OCI-M1 (cell line): ENCODE results near the gene SH3TC1.

Experiments used
- DNase-seq: peaks from one replicate; lab custom pipeline; 2025; lab: John Stamatoyannopoulos, UW

SH3TC1 gene

DNA sequence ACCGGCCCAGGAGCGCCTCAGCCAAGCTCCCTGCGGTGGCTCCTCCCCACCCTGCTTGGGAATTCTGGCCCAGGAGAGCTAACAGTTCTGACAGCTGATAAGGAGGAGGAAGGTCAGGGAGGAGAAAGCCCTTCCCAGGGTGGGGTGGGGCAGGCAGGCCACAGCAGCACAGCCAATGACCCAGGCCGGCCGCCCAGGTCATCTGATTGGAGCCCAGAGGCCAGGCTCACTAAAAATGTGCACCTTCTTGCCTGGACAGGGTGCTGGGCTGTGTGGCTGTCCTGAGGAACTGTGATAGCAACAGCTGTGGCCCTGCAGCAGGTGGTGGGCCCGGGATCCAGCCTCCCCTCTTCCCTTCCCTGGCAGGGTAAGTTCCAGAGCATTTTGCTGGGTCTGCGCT lies 17.2 kb upstream of the SH3TC1 start:
- DNase-seq, result no peak

DNA sequence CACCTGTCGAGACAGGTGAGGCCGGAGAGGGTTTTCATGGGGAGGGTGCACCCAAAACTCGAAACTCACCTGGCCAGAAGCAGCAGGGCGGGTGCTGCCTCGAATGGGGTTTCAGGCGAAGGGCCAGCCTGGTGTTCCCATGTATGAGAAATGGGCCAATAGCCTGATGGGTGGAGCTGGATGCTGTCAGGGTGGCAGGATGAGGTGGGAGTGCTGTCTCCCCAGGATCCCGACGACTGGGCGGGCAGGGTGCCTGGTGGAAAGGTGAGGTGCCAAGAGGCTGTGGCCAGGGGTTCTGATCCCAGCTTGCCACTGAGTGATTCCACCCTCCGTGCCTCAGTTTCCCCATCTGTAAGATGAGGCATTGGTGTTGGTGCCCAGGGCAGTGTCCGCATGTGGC lies 16.8 kb upstream of the SH3TC1 start:
- DNase-seq, result no peak

DNA sequence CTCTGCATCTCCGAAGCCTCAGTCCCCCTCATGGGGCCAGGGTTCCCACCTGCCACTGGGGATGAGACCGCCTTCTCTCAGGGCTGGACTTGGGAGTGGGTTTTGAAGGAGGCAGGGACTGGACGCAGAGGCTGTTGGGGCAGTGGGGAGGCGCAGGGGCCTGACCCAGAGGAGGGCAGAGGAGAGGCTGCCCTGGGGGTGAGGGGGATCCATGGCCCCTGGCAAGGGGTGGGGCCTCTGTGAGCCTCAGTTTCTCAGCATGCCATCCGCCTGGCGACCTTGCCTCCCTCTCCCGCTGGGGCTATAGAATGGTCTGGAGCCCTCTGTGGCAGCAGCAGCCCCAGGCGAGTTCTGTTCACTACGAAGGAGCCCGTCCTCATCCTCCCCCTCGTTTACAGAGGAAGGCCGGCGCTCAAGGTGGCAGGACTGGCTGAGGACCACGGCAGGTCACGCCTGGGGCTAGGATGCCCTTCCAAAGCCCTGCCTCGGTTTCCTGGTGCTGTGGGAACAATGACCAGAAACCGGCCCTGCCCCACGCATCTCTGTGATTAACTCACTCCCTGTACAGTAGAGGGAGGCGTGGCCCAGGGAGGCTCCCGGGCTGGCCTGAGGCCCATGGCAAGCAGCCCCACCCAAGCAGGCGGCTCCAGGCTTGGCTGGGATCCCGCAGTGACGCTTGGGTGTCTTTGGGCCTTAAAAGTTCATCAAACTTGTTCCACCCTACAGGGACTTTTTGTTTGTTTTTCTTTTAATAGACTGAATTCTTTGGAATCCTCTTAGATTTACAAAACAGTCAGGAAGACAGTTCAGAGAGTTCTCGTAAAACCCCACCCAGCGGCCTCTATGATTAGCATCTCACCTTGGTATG lies 16.0 kb upstream of the SH3TC1 start:
- DNase-seq, result peak; percentile 5

DNA sequence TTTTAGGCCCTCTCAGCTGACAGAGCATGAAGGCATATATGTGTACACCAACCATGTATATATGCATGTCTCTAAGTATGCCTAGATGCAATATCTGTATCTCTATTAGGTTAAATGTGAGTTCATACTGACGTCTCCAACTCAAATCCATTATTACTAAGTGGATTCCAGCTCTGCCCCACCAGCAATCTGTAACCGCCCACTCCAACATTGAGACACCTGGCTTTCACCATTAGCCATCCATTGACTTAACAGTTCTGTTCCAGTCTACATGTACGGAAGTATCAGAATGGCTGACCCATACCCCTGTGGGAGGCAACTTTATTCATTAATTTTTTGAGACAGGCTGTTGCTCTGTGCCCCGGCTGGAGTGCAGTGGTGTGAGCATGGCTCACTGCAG lies 15.0 kb upstream of the SH3TC1 start:
- DNase-seq, result no peak

DNA sequence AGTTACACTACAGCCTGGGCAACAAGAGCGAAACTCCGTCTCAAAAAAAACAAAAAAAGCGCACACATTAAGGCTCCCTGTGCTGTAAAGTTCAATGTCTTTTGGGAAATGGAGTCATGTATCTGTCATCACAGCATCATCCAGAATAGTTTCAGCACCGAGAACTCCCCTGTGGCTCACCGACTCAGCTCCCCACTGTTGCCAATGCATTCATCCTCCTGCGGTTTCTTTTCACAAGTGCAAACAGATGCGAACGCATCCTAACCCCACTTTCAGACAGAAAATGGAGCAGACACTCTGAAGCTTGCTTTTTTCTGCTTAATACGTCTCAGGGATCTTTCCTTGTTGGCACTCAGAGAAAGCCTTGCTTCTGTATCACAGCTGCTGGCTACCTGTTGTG lies 13.8 kb upstream of the SH3TC1 start:
- no peak for DNase-seq

DNA sequence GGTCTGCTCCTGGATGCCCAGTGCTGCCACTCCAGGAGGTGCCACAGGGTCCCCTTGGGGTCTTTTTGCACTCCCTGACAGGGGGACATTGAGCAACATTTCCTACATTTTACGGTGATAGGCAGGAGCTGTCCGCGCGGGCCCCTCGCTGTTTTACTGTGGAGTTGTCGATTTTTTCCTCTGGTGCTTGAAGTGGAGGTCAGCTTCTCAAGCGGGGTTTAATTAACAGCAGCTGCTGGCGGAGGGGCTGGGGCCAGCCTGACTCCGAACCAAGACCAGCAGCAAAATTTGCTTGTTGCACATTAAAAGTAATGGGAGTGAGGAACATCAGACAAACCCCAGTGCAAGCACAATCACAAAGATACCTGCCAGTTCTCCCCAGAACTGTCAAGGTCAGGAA lies 13.2 kb upstream of the SH3TC1 start:
- DNase-seq, result no peak

DNA sequence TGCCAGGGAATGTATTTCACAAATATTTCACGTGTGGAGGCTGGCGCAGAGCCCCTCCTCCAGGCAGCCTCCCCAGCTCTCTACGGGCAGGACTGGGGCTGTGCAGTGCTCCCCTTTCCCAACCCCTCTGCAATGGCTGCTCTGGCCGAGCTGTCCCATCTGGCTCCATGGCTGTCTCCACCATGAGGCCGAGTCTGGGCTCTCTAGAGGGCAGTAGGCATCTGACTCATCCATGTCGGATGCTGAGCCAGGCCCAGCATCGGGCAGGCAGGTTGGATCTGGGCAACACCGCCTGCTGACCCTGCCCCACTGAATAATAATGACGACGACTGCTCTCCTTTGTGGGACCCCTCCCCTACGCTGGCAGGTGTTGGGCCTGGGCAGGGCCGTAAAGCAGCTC lies 11.0 kb upstream of the SH3TC1 start:
- no peak for DNase-seq

DNA sequence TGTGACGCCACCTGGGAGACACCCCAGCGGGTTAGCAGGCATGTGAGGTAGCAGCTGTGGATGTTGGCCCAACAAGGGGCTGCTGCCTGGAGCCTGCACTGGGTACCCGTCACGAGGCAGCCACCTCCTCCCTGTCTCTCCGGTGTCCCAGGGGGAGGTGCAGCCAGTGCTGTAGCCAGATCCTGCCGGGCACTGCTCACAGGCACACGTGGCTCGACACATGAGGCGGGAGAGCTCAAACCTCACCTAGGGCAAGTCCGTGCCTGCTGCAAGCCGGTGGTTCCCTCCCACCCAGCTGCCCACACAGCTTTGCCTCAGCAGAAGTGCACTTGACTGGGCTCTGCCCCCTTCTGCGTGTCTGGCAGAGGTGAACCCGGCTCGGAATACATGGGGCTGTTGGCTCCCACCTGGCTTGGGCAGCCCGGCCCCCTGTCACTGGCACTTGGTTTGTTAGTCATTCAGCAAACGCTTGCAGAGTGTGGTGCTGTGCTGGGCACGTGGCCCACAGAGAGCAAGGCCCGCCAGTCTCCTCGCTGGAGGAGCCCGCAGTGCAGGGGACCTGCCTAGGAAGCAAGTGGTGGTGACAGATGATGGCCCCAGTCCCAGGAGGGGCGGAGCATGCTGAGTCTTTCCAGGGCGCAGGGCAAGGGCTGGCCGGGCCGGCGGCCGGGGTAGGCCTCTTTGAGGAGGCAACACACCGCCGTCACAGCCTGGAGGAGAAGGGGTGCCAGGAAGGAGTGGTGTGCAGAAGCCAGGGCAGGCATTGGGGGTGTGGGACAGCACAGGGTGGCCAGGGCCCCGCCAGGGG lies 10.1 kb upstream of the SH3TC1 start:
- no peak for DNase-seq

DNA sequence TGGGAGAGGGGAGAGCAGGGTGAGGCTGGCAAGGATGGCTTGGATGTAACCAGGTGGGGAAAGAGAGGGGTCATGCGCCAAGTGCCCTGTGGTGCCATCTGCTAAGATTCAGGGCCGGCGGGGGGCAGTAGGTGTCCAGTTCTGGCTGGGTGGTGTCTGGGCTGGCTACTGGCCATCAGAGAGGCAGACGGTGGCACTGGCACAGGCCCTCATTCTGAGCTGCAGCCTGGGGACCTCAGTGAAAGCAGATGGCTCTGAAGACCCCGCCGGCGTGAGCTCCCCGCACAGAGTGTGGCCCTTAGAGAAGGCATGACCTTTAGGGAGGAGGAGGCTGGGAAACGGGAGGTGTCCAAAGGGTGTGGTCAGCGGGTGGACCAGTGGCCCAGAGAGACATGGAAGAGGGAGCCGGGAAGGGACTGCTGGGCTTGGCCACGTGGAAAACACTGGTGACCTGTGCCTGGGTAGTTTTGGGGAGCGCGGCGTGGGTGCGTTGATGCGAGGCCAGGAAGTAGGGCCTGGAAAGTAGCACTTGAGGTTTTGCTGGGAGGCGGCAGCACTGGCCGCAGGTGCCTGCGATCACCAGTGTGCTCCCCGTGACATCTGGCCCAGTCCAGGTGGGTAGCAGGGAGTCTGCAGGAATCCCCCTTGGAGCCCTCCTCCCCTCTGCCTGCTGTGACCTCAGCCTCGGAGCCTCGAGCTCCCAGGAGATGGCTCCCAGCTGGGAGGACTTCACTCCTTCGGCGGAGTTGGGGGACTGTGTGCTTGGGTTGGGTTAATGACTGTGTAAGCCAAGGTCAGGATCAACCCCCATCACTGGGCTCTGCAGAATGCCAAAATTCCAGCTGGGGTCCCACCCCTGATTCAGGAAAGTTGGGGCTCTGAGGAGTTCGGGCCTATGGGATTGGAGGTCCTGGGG lies 9.3 kb upstream of the SH3TC1 start:
- no peak for DNase-seq

DNA sequence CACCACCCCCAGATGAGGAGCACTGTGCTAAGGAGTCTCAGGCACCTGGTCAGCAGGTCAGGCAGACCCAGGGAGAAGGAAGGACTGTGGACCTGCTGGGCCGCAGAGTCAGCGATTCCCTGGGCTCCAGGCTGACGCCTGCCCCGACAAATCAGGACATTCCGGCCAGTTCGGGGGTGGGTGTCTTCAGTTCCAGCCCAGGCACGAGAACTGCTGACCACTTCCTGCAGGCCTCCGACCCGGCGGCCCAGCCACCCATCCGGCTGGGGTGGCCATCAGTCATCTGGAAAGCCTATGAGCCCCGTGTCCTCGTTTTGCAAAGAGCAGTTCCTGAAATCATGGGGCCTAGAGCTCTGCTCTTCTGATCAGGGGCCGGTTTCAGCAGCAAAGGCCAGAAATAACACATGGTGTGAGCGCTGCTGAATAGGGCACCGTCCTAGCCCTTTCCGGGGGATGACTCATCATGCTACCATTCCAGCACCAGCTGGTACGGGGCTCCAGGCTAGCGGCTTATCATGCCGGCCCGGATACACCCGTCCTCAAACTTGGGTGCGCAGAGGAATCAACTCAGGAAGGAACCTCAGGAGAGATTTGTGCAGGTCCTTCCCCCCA lies 7.8 kb upstream of the SH3TC1 start:
- peak; percentile 28 for DNase-seq

DNA sequence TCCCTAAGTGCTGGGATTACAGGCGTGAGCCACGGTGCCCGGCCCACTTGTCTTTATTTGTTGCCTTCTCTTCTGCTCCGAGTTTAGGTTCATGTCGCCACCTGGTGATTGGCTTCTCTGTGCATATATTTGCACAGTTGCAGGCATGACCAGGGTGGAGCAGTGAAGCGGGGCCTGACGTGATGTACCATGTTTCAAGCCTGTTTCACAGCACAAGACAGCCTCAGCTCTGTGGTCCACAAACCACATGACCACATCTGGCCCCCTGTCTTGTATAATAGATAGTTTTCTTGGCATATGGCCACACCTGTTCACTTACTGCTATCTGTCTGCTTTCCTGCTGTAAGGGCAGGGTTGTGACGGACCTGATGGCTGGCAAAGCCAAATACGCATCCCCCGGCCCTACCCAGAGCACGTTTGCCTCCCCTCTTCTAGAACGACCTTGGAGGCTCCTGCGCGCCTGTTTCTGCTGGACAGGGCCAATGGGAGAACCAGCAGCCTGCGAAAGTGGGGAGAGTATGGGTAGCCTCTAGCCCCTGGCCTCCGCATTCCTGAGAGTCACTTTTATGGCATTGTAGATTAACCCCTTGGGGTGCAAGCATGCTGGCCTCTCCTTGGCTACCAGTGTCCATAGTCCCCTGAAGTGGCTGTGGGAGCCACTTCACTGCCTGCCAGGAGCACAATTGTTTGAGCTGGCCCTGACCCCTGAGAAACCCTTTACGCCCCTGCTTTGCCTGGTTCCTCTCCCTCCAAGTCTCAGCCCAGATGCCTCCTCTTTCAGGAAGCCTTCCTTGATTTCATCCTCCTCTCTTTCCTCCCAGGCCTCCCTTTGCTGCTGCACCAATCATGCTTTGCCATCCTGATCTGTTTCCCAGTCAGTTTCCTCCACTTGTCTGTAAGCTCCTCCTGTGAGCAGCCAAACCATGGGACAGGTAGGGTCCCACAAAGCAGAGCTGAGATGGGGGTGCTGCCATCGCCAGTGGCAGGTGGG lies 6.0 kb upstream of the SH3TC1 start:
- peak; percentile 65 for DNase-seq

DNA sequence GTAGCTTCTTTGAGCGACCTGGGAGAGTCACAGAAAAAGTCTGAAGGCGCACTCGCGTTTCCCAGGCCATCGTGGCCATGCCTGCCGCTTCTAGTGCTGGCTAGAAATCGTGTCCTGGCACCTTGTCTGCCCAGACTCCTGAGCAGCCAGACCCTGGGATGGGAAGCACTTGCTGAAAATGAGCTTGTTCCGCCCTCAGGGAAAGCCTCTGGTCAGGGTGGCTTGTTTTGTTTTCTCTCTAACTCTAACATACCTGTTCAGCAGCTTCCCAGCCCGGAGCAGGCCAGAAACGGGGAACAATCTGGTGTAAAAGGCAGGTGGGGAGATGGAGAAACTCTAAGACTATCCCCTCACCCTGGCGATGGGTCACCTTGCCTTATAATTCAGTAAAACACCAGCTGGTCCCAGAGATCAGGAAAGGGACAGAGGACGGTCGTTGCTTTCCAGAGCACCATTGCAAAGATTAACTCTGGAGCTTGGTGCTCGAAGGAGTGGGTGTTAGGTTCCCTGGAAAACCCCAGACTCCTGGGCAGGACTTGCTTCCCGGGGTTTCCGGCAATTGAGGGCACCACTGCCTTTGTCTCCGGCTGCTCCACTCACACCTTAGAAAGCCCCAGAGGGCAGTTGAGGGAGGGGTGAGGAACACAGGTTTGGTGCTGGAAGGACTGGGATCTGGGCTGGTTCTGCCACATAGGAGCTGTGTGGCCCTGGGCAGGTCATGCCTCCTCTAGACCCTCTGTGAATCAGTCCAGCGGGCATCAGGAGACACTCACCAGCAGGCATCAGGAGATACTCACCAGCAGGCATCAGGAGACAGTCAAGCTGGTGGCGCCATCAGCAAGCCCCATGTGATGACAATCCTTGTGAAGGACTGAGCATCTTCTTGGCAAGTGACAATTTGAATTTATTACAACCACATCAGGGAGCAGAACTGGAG lies 4.5 kb upstream of the SH3TC1 start:
- DNase-seq, result no peak

DNA sequence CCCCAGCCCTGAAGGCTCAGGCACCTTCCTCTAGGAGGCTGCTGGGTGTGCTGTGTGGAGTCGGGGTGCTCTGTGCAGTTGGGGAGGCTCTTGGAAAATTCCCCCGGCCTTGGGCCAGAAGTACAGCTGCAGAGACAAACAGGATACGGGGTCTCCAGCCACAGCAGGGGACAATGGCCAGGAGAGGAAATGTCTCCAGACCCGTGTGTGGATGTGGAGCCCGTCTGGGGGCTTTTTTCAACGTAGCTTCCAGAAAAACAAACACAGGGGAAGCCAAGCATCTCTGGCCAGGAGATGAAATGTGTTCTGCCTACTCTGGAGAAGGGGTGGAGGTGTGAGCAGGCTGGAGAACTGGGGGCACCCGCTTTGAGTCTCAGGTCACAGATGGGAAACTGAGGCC lies 3.7 kb upstream of the SH3TC1 start:
- no peak for DNase-seq

DNA sequence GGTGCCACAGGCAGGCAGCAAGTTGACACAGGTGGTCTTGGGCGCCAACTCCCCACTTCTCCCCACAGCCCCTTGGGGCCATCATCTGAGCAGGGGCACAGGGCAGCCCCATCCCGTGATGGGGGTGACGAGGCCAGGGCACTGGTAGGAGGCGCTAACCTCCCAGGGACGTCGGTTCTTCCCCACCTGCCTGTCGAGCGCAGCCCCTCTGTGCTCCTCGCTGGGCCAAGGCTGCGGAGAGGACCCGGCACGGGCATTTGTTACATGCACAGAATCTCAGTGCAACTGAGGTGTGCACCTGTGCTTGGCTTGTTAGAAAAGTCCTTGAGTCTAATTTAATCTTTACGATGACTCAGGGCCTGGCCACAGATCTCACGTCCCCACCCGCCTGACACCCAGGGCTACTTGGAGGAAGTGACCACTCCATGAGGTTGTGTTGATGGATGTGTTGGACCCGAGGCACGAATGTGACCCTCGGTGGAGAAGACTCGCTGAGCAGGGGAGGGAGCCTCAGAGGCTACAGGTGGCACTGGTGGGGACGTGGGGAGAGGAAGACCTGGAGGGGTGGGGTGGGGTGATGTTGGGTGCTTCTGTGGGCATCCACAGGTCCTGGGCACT lies 3.1 kb upstream of the SH3TC1 start:
- peak; percentile 3 for DNase-seq

DNA sequence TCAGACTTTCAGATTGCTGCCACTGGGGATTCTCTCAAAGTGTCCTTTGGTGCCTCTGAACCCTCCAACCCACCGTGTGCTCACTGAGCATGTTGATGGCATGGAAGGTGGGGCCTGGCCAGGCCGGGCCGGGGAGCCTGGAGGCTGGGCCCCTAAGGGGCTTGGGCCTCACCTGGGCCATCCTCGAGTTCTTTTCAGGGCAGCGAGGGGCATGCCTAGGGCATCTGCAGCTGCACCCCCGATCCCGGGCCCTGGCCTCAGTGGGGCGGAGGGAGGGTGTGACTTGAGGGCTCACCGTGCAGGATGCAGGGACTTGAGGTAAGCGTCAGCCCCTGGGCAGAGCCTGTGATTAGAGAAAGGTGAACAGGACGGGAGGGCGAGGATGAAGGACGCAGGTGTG lies 1.6 kb upstream of the SH3TC1 start:
- DNase-seq, result no peak

DNA sequence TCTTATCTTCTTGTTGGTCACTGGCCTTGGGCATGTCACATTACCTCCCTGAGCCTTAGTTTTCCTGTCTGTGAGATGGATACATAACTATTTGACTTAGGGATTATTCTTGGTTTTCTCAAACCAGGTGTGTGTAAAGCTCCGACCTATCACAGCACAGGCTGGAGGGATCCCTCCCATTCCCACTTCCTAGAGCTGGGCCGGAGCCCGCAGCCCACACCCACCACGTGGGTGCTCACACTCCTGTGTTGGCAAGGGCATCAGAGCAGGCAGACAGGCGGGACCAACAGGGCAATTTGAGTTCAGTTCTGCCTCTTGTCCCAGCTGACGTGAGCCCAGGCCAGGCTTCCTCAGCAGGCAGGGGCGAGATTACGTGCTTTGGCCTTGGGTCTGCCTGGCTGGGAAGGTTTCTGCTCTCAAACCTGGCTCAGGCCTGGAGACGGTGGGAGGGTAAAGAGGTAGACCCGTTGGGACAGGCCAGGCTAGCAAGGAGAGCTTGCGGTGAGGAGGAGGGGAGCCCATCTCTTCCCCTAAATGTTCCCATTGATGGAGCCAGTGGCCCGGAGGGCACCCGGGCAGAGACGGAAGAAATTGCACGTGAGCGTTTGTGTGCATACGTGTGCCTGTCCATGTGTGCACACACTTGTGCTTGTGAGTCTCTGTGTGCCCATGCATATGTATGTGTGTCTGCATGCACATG lies 734 bp upstream of the SH3TC1 start:
- no peak for DNase-seq

DNA sequence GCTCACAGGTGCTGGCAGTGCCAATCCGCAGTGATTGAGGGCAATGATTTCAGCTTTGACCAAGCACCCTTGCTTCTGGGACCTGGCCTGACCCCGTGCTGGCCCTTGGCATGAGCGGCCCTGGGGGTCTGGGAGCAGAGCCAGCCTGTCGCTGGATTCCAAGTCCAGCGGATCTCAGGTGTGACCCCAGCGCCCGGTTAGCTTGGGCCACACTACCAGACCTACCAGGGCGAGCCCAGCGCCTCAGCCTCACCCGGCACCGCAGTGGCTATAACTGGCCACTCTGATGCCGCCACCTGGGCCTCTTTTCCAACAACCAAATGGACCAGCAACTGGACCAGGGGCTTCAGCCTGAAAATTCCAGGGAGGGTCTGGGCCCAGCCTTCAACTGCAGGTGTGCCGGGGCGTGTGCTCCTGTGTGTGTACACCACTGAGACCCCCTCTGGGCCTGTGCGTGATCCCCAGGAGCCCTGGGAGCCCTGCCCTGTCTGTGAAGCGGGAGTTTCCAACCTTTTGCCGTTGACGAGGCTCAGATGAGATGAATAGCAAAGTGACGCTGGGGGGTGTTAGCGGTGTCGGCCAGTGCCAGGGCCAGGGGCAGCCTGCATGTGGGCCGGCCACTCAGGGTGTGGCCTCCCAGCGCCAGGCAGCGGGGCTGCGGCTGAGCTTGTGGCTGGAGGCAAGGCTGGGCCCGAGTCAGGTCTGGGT lies 658 bp downstream of the SH3TC1 start:
- DNase-seq, result no peak
